Ectodermal cell (in vitro differentiated cells): ENCODE results near the gene C8A.

Source experiments
- H3K27ac ChIP-seq: 2 replicates; pipeline ENCODE4 v1.7.0; 2013; ENCODE audit warnings: mild to moderate bottlenecking, low read depth, low read length; ENCODE audit not compliant: insufficient read depth, poor library complexity, severe bottlenecking
- H3K27me3 ChIP-seq: 2 replicates; pipeline ENCODE4 v1.7.0; 2013; ENCODE audit warnings: mild to moderate bottlenecking, low read length; ENCODE audit not compliant: insufficient read depth, control insufficient read depth, poor library complexity, severe bottlenecking
- H3K36me3 ChIP-seq: one replicate; pipeline ENCODE4 v1.7.0; 2013; ENCODE audit warnings: low read length; ENCODE audit not compliant: control insufficient read depth, insufficient read depth
- H3K4me1 ChIP-seq: one replicate; pipeline ENCODE4 v1.7.0; 2013; ENCODE audit warnings: low read length; ENCODE audit not compliant: control insufficient read depth, insufficient read depth
- H3K4me3 ChIP-seq: 2 replicates; pipeline ENCODE4 v1.7.0; 2013; ENCODE audit warnings: low read depth, low read length, control low read depth; ENCODE audit not compliant: insufficient read depth
- H3K9me3 ChIP-seq: 2 replicates; pipeline ENCODE4 v1.7.0; 2013; ENCODE audit warnings: mild to moderate bottlenecking, low read length, moderate library complexity; ENCODE audit not compliant: control insufficient read depth
- WGBS, 2 experiments: methylation state at CpG; one replicate each; pipeline ENCODE4 v1.1.7; 2013; ENCODE audit warnings: missing lambda C conversion rate in 2 of 2; 5-methylcytosine and 5-hydroxymethylcytosine counted together

Gene C8A

GRCh38 chr1:56836359-56836758, 18.2 kb upstream of the C8A start:
- WGBS, 2 experiments = 94 to 95% methylated on average over 4 of the region's 4 CpGs
- Histone ChIP-seq H3K36me3 (no peaks in the 10 kb centered on the region), H3K4me3 (no peak overlapping the region), H3K27me3 (no peaks in the 10 kb centered on the region), H3K27ac (no peak overlapping the region), H3K9me3 (no peaks in the 10 kb centered on the region), H3K4me1 (peaks cover 4% of the 10 kb centered on the region)

- Histone ChIP-seq H3K4me3 (no peak overlapping the region), H3K36me3 (no peaks in the 10 kb centered on the region), H3K4me1 (peaks cover 4% of the 10 kb centered on the region), H3K9me3 (no peaks in the 10 kb centered on the region), H3K27me3 (no peaks in the 10 kb centered on the region), H3K27ac (no peak overlapping the region)
- 77 to 83% methylated on average over 9 of the region's 9 CpGs for WGBS, 2 experiments
Measured at GRCh38 chr1:56837244-56837939, 17.2 kb upstream of the C8A start.

GRCh38 chr1:56838759-56839158, 15.8 kb upstream of the C8A start:
- 85 to 92% methylated on average over 3 of the region's 3 CpGs for WGBS, 2 experiments
- Histone ChIP-seq H3K27ac (no peak overlapping the region), H3K9me3 (no peaks in the 10 kb centered on the region), H3K4me1 (peaks cover 4% of the 10 kb centered on the region), H3K27me3 (no peaks in the 10 kb centered on the region), H3K4me3 (no peak overlapping the region), H3K36me3 (no peaks in the 10 kb centered on the region)

GRCh38 chr1:56843544-56843943, 11.1 kb upstream of the C8A start:
- H3K9me3 ChIP-seq = no peaks in the 10 kb centered on the region
- H3K36me3 ChIP-seq = no peaks in the 10 kb centered on the region
- H3K4me3 ChIP-seq = no peak overlapping the region
- H3K27me3 ChIP-seq = no peaks in the 10 kb centered on the region
- H3K4me1 ChIP-seq = peaks cover 3% of the 10 kb centered on the region
- H3K27ac ChIP-seq = no peak overlapping the region
- WGBS, 2 experiments = 94 to 98% methylated on average over 3 of the region's 3 CpGs

GRCh38 chr1:56844545-56845136, 10.0 kb upstream of the C8A start:
- no peak overlapping the region for H3K27ac ChIP-seq

GRCh38 chr1:56845343-56845742, 9.3 kb upstream of the C8A start:
- Histone ChIP-seq H3K27ac (no peak overlapping the region), H3K27me3 (no peaks in the 10 kb centered on the region), H3K4me1 (peaks cover 10% of the 10 kb centered on the region), H3K4me3 (no peak overlapping the region), H3K36me3 (no peaks in the 10 kb centered on the region), H3K9me3 (no peaks in the 10 kb centered on the region)
- WGBS, 2 experiments = 93 to 96% methylated on average over 3 of the region's 3 CpGs

More at GRCh38 chr1:56844545-56845136, 10.0 kb upstream of the C8A start:
- no peak overlapping the region for H3K4me3 ChIP-seq
- no peaks in the 10 kb centered on the region for H3K36me3 ChIP-seq
- WGBS, 2 experiments = 38 to 41% methylated on average over 9 of the region's 9 CpGs
- H3K27me3 ChIP-seq = no peaks in the 10 kb centered on the region
- no peaks in the 10 kb centered on the region for H3K9me3 ChIP-seq
- H3K4me1 ChIP-seq = peaks cover 7% of the 10 kb centered on the region

GRCh38 chr1:56849750-56850149, 4.8 kb upstream of the C8A start:
- H3K27ac ChIP-seq = no peak overlapping the region

GRCh38 chr1:56850411-56850810, 4.2 kb upstream of the C8A start:
- no peak overlapping the region for H3K27ac ChIP-seq
- WGBS, 2 experiments = 89 to 94% methylated on average over 2 of the region's 2 CpGs
- no peaks in the 10 kb centered on the region for H3K27me3 ChIP-seq

More at GRCh38 chr1:56849750-56850149, 4.8 kb upstream of the C8A start:
- Histone ChIP-seq H3K9me3 (no peaks in the 10 kb centered on the region), H3K27me3 (no peaks in the 10 kb centered on the region), H3K4me3 (no peak overlapping the region), H3K4me1 (peaks cover 8% of the 10 kb centered on the region), H3K36me3 (no peaks in the 10 kb centered on the region)
- WGBS, 2 experiments = 65 to 67% methylated on average over 7 of the region's 7 CpGs

GRCh38 chr1:56850922-56851321, 3.7 kb upstream of the C8A start:
- no peak overlapping the region for H3K4me3 ChIP-seq
- H3K27ac ChIP-seq = no peak overlapping the region
- H3K36me3 ChIP-seq = no peaks in the 10 kb centered on the region
- H3K9me3 ChIP-seq = no peaks in the 10 kb centered on the region
- WGBS, 2 experiments = 94 to 96% methylated on average over 5 of the region's 5 CpGs
- no peaks in the 10 kb centered on the region for H3K27me3 ChIP-seq
- H3K4me1 ChIP-seq = peaks cover 7% of the 10 kb centered on the region

More at GRCh38 chr1:56850411-56850810, 4.2 kb upstream of the C8A start:
- Histone ChIP-seq H3K4me3 (no peak overlapping the region), H3K36me3 (no peaks in the 10 kb centered on the region), H3K4me1 (peaks cover 7% of the 10 kb centered on the region), H3K9me3 (no peaks in the 10 kb centered on the region)

GRCh38 chr1:56852476-56852875, 2.1 kb upstream of the C8A start:
- H3K4me1 ChIP-seq = peaks cover 7% of the 10 kb centered on the region
- no peaks in the 10 kb centered on the region for H3K9me3 ChIP-seq
- no peak overlapping the region for H3K27ac ChIP-seq
- 0% methylated on average over 1 of the region's 1 CpG for WGBS, 2 experiments
- no peak overlapping the region for H3K4me3 ChIP-seq
- no peaks in the 10 kb centered on the region for H3K36me3 ChIP-seq
- H3K27me3 ChIP-seq = no peaks in the 10 kb centered on the region
